Fibroblast of upper back skin (primary cell): Measurements from ENCODE around the gene ITIH1.
"Not testable (repeated sequence)": the region's sequence is repeated elsewhere in the genome, so short reads cannot be mapped to it uniquely, and the experiment has no call there.

ENCODE experiments used
- DNase-seq: peaks from one replicate; pipeline ENCODE4 v3.0.0-alpha.2; 2013

Gene ITIH1

GRCh38 chr3:52774901-52775864 lies 2.2 kb upstream of the ITIH1 start:
- DNase-seq, result no peak

GRCh38 chr3:52775877-52776276 lies 1.5 kb upstream of the ITIH1 start:
- no peak for DNase-seq

- not testable (repeated sequence) for DNase-seq
Measured at GRCh38 chr3:52776486-52776885, 913 bp upstream of the ITIH1 start.

- DNase-seq, result no peak
Measured at GRCh38 chr3:52777959-52778805, 783 bp downstream of the ITIH1 start.

- DNase-seq, result no peak
Measured at GRCh38 chr3:52779011-52779836, 1.8 kb downstream of the ITIH1 start.

GRCh38 chr3:52779837-52780585 lies 2.6 kb downstream of the ITIH1 start:
- DNase-seq, result no peak

- no peak for DNase-seq
Measured at GRCh38 chr3:52781741-52782140, 4.3 kb downstream of the ITIH1 start.

GRCh38 chr3:52782412-52783210 lies 5.2 kb downstream of the ITIH1 start:
- DNase-seq, result no peak

- DNase-seq, result no peak
Measured at GRCh38 chr3:52783211-52783555, 5.8 kb downstream of the ITIH1 start.

- no peak for DNase-seq
Measured at GRCh38 chr3:52784021-52784621, 6.7 kb downstream of the ITIH1 start.

GRCh38 chr3:52784931-52785590 lies 7.7 kb downstream of the ITIH1 start:
- DNase-seq, result no peak

- DNase-seq, result no peak
Measured at GRCh38 chr3:52786330-52787215, 9.2 kb downstream of the ITIH1 start.

- DNase-seq, result no peak
Measured at GRCh38 chr3:52787246-52787645, 9.8 kb downstream of the ITIH1 start.

GRCh38 chr3:52787672-52788625 lies 10.6 kb downstream of the ITIH1 start:
- DNase-seq, result no peak

- no peak for DNase-seq
Measured at GRCh38 chr3:52788890-52789745, 11.7 kb downstream of the ITIH1 start.

- no peak for DNase-seq
Measured at GRCh38 chr3:52789746-52790040, 12.3 kb downstream of the ITIH1 start.

GRCh38 chr3:52790337-52790736 lies 12.9 kb downstream of the ITIH1 start:
- no peak for DNase-seq
